Neural progenitor cell (in vitro differentiated cells): ENCODE data around the gene LCE5A. TPM values are rescaled to one million over a fixed set of nuclear protein-coding genes. Genes with fewer than 3 reads are reported as not detected.
"Not testable (repeated sequence)": the region's sequence is repeated elsewhere in the genome, so short reads cannot be mapped to it uniquely, and the experiment has no call there.

Source experiments
- DNase-seq: peaks from one replicate; pipeline ENCODE4 v3.0.0-alpha.2; 2016; ENCODE audit warnings: low spot score
- H2AFZ ChIP-seq: fragments of 200-600 bp; sonication (generic); replicated peaks from 2 replicates; pipeline ENCODE4 v1.6.1; 2016; ENCODE audit warnings: antibody characterized with exemption
- H3F3A ChIP-seq: fragments of 200-600 bp; sonication (generic); 2 replicates; pipeline ENCODE4 v1.6.1; 2016; ENCODE audit warnings: antibody characterized with exemption, low read depth
- H3K27ac ChIP-seq: fragments of 200-600 bp; sonication (generic); 2 replicates; pipeline ENCODE4 v1.5.1; 2016; ENCODE audit warnings: mild to moderate bottlenecking
- H3K27me3 ChIP-seq: fragments of 200-600 bp; sonication (generic); 2 replicates; pipeline ENCODE4 v1.6.1; 2016; ENCODE audit warnings: mild to moderate bottlenecking, moderate library complexity
- H3K36me3 ChIP-seq: fragments of 200-600 bp; sonication (generic); 2 replicates; pipeline ENCODE4 v1.5.1; 2016
- H3K4me1 ChIP-seq: fragments of 200-600 bp; sonication (generic); 2 replicates; pipeline ENCODE4 v1.6.1; 2016; ENCODE audit warnings: mixed run types
- H3K4me2 ChIP-seq: fragments of 200-600 bp; sonication (generic); 2 replicates; pipeline ENCODE4 v1.6.1; 2016
- H3K4me3 ChIP-seq: fragments of 200-600 bp; sonication (generic); 2 replicates; pipeline ENCODE4 v1.5.1; 2016
- H3K79me2 ChIP-seq: fragments of 200-600 bp; sonication (generic); 2 replicates; pipeline ENCODE4 v1.6.1; 2016; ENCODE audit warnings: low read depth
- H3K9ac ChIP-seq: fragments of 200-600 bp; sonication (generic); 2 replicates; pipeline ENCODE4 v1.6.1; 2016
- H3K9me3 ChIP-seq: fragments of 200-600 bp; sonication (generic); 2 replicates; pipeline ENCODE4 v1.5.1; 2016; ENCODE audit warnings: low read depth
- H4K20me1 ChIP-seq: fragments of 200-600 bp; sonication (generic); 2 replicates; pipeline ENCODE4 v1.6.1; 2016; ENCODE audit warnings: low read depth
- H3K27ac Mint-ChIP-seq: 3 replicates; pipeline ENCODE4 v1.8.0; 2021; ENCODE audit warnings: mixed read lengths
- H3K27me3 Mint-ChIP-seq: 2 replicates; pipeline ENCODE4 v1.8.0; 2022; ENCODE audit warnings: low read depth, mild to moderate bottlenecking, inconsistent platforms, moderate library complexity, mixed read lengths; ENCODE audit not compliant: insufficient read depth
- H3K36me3 Mint-ChIP-seq: 3 replicates; pipeline ENCODE4 v1.8.0; 2021; ENCODE audit warnings: mixed read lengths
- H3K4me1 Mint-ChIP-seq: 3 replicates; pipeline ENCODE4 v1.8.0; 2021; ENCODE audit warnings: mixed read lengths
- H3K4me3 Mint-ChIP-seq: 3 replicates; pipeline ENCODE4 v1.8.0; 2021; ENCODE audit warnings: mild to moderate bottlenecking, moderate library complexity, mixed read lengths
- H3K9me3 Mint-ChIP-seq: 3 replicates; pipeline ENCODE4 v1.8.0; 2020; ENCODE audit warnings: mixed read lengths
- CTCF ChIP-seq: fragments of 200-600 bp; sonication (generic); IDR thresholded peaks from 2 replicates; pipeline ENCODE4 v1.5.1; 2017; ENCODE audit warnings: antibody characterized with exemption, mild to moderate bottlenecking
- EZH2 ChIP-seq: fragments of 200-600 bp; sonication (generic); IDR thresholded peaks from 2 replicates; pipeline ENCODE4 v1.6.1; 2017; ENCODE audit warnings: antibody characterized with exemption, mild to moderate bottlenecking, moderate library complexity
- EZH2phosphoT487 ChIP-seq: fragments of 200-600 bp; sonication (generic); IDR thresholded peaks from 2 replicates; pipeline ENCODE4 v1.6.1; 2017; ENCODE audit warnings: antibody characterized with exemption
- total RNA-seq: library from RNA; depleted of rRNA; stranded (reverse); fragments of >200 nt; gene quantifications from 2 replicates; pipeline ENCODE4 v1.2.3, GENCODE V29; 2015; ENCODE audit warnings: low replicate concordance

The LCE5A gene
- total RNA-seq, 1 donor from 2014 or later: not detected

DNA sequence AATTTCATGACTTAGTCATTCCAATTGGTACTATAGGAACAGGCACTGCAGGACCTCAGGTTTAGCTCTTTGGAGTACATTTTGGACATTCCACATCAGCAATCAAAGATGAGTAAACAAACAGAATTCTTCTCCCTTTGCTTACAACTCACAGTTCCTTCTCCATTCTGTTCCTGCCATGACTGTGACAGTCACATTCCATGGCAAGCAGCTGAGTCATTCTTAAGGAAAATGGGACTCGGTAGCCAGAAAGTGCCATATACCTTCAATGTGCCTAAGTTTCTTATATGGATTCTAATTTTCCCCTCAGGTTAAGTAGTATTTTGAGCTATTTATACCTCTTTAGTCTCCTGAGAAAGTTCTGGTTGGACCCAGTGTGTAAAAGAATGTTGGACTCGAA, 29.3 kb downstream of the LCE5A start:
- Histone ChIP-seq H3K27me3 (no peaks in the 10 kb centered on the region), H3F3A (no peaks in the 10 kb centered on the region), H3K27ac (no peak overlapping the region), H3K79me2 (no peaks in the 10 kb centered on the region), H3K9ac (no peak overlapping the region), H3K4me2 (no peak overlapping the region), H3K4me1 (no peaks in the 10 kb centered on the region), H3K36me3 (no peaks in the 10 kb centered on the region), H2AFZ (no peak overlapping the region), H4K20me1 (no peaks in the 10 kb centered on the region), H3K9me3 (peaks cover 19% of the 10 kb centered on the region), H3K4me3 (no peak overlapping the region)
- Mint-ChIP-seq H3K9me3 (peaks cover 45% of the 10 kb centered on the region), H3K4me1 (no peaks in the 10 kb centered on the region), H3K36me3 (no peaks in the 10 kb centered on the region), H3K4me3 (no peak overlapping the region), H3K27ac (no peak overlapping the region), H3K27me3 (peaks cover 2% of the 10 kb centered on the region)
- DNase-seq: no peak
- no peak for TF ChIP-seq EZH2
- TF ChIP-seq CTCF: no peak
- no peak for TF ChIP-seq EZH2phosphoT487

GRCh38 chr1:152543820-152544219, 33.2 kb downstream of the LCE5A start:
- Mint-ChIP-seq H3K4me1 (no peaks in the 10 kb centered on the region), H3K27ac (no peak overlapping the region), H3K4me3 (no peak overlapping the region), H3K36me3 (no peaks in the 10 kb centered on the region), H3K27me3 (no peaks in the 10 kb centered on the region), H3K9me3 (peaks cover 37% of the 10 kb centered on the region)
- H3F3A ChIP-seq: no peaks in the 10 kb centered on the region
- peaks cover 9% of the 10 kb centered on the region for H3K9me3 ChIP-seq
- no peaks in the 10 kb centered on the region for H3K27me3 ChIP-seq
- no peaks in the 10 kb centered on the region for H4K20me1 ChIP-seq
- no peak for TF ChIP-seq CTCF
- no peak overlapping the region for H3K4me2 ChIP-seq
- H3K79me2 ChIP-seq: no peaks in the 10 kb centered on the region
- no peak overlapping the region for H3K4me3 ChIP-seq
- H2AFZ ChIP-seq: no peak overlapping the region
- no peak for DNase-seq
- no peak overlapping the region for H3K27ac ChIP-seq
- H3K36me3 ChIP-seq: no peaks in the 10 kb centered on the region
- H3K4me1 ChIP-seq: no peaks in the 10 kb centered on the region
- H3K9ac ChIP-seq: no peak overlapping the region

GRCh38 chr1:152546704-152547103, 36.1 kb downstream of the LCE5A start:
- H3K4me3 Mint-ChIP-seq: no peak overlapping the region
- no peak overlapping the region for H2AFZ ChIP-seq
- no peak overlapping the region for H3K4me2 ChIP-seq
- no peak overlapping the region for H3K27ac ChIP-seq
- no peak overlapping the region for H3K4me3 ChIP-seq
- no peak for DNase-seq
- no peaks in the 10 kb centered on the region for H3K36me3 Mint-ChIP-seq
- H3K4me1 Mint-ChIP-seq: no peaks in the 10 kb centered on the region
- no peaks in the 10 kb centered on the region for H3K79me2 ChIP-seq
- H4K20me1 ChIP-seq: no peaks in the 10 kb centered on the region
- H3K9me3 Mint-ChIP-seq: peaks cover 30% of the 10 kb centered on the region
- no peaks in the 10 kb centered on the region for H3K27me3 ChIP-seq
- H3K4me1 ChIP-seq: no peaks in the 10 kb centered on the region
- no peak overlapping the region for H3K27ac Mint-ChIP-seq
- H3K9me3 ChIP-seq: no peaks in the 10 kb centered on the region
- H3F3A ChIP-seq: no peaks in the 10 kb centered on the region
- TF ChIP-seq EZH2phosphoT487: no peak
- no peak for TF ChIP-seq CTCF
- TF ChIP-seq EZH2: no peak
- peaks cover 2% of the 10 kb centered on the region for H3K27me3 Mint-ChIP-seq
- no peaks in the 10 kb centered on the region for H3K36me3 ChIP-seq
- H3K9ac ChIP-seq: no peak overlapping the region

- not testable (repeated sequence) for H3K27ac ChIP-seq, H3K27ac Mint-ChIP-seq, H3K4me1 ChIP-seq, H3K27me3 ChIP-seq, H3K4me3 ChIP-seq, H3K36me3 ChIP-seq, H3K9me3 ChIP-seq, H3F3A ChIP-seq, H3K79me2 ChIP-seq, H3K4me1 Mint-ChIP-seq, H4K20me1 ChIP-seq, H2AFZ ChIP-seq, H3K36me3 Mint-ChIP-seq, H3K4me3 Mint-ChIP-seq, DNase-seq, H3K27me3 Mint-ChIP-seq, H3K4me2 ChIP-seq, H3K9ac ChIP-seq
- H3K9me3 Mint-ChIP-seq: peaks cover 24% of the 10 kb centered on the region
Observed at GRCh38 chr1:152548358-152548757, 37.8 kb downstream of the LCE5A start.

Other genes starting within 250 kb of the LCE5A start
- gene FLG, start 185.6 kb upstream of the LCE5A start, total RNA-seq: not detected in 2 replicates
- gene FLG2, start 150.8 kb upstream of the LCE5A start, total RNA-seq: not detected in 2 replicates
- not detected in 2 replicates for gene CRNN, start 96.5 kb upstream of the LCE5A start, total RNA-seq
- not detected in 2 replicates for gene CRCT1, start 3.7 kb downstream of the LCE5A start, total RNA-seq
- gene LCE3E, start 56.0 kb downstream of the LCE5A start, total RNA-seq: not detected in 2 replicates
- not detected in 2 replicates for gene LCE3D, start 69.7 kb downstream of the LCE5A start, total RNA-seq
- not detected in 2 replicates for gene LCE3C, start 89.4 kb downstream of the LCE5A start, total RNA-seq
- gene LCE3B, start 103.0 kb downstream of the LCE5A start, total RNA-seq: not detected in 2 replicates
- not detected in 2 replicates for gene LCE3A, start 112.3 kb downstream of the LCE5A start, total RNA-seq
- gene LCE2D, start 152.6 kb downstream of the LCE5A start, total RNA-seq: not detected in 2 replicates
- not detected in 2 replicates for gene LCE2C, start 164.5 kb downstream of the LCE5A start, total RNA-seq
- not detected in 2 replicates for gene LCE2B, start 175.3 kb downstream of the LCE5A start, total RNA-seq
- not detected in 2 replicates for gene LCE2A, start 187.5 kb downstream of the LCE5A start, total RNA-seq
- gene LCE4A, start 197.4 kb downstream of the LCE5A start, total RNA-seq: not detected in 2 replicates
- gene KPRP, start 247.2 kb downstream of the LCE5A start, total RNA-seq: not detected in 2 replicates